ENCODE data around the gene OS9. TPM values are rescaled to one million over a fixed set of nuclear protein-coding genes. Genes with fewer than 3 reads are reported as not detected.
"Not testable (repeated sequence)": the region's sequence is repeated elsewhere in the genome, so short reads cannot be mapped to it uniquely, and the experiment has no call there.

The OS9 gene
- polyA plus RNA-seq, 4 donors, result 148 to 307 (median 200) TPM

- WGBS, 3 donors, result 49 to 57% (median 51%) methylated on average over 3 of the region's 3 CpGs
These were observed 36.2 kb upstream of the OS9 start for GRCh38 chr12:57657744-57658143.

GRCh38 chr12:57658890-57659289 lies 35.0 kb upstream of the OS9 start:
- Histone ChIP-seq H3K4me1 (ENCODE audit: control insufficient read depth in 3 of 3, insufficient read depth in 2 of 3, low read depth in 1 of 3, low read length in 2 of 3) (no peaks in the 10 kb centered on the region), H3K27ac (ENCODE audit: low read depth in 1 of 3, low read length in 2 of 3) (no peak overlapping the region), H3K36me3 (ENCODE audit: control insufficient read depth in 3 of 3, insufficient read depth in 2 of 3, low read depth in 1 of 3, low read length in 3 of 3) (no peaks in the 10 kb centered on the region), H3K4me3 (ENCODE audit: low read depth in 1 of 3, low read length in 3 of 3) (no peak overlapping the region), H3K27me3 (ENCODE audit: control insufficient read depth in 3 of 3, insufficient read depth in 3 of 3, low read length in 3 of 3) (peaks cover 0 to 4% (median 0%) of the 10 kb centered on the region in 3 donors), H3K9me3 (ENCODE audit: control insufficient read depth in 2 of 2, insufficient read depth in 1 of 2, low read depth in 1 of 2, low read length in 1 of 2) (peaks cover 0 to 3% of the 10 kb centered on the region in 2 donors)
- 46 to 52% (median 48%) methylated on average over 3 of the region's 3 CpGs for WGBS, 3 donors
- FAIRE-seq (no peak), DNase-seq (no peak)

More at GRCh38 chr12:57657744-57658143, 36.2 kb upstream of the OS9 start:
- DNase-seq (no peak), FAIRE-seq (no peak)
- Histone ChIP-seq H3K27me3 (ENCODE audit: control insufficient read depth in 3 of 3, insufficient read depth in 3 of 3, low read length in 3 of 3) (peaks cover 0 to 4% (median 0%) of the 10 kb centered on the region in 3 donors), H3K4me1 (ENCODE audit: control insufficient read depth in 3 of 3, insufficient read depth in 2 of 3, low read depth in 1 of 3, low read length in 2 of 3) (no peaks in the 10 kb centered on the region), H3K36me3 (ENCODE audit: control insufficient read depth in 3 of 3, insufficient read depth in 2 of 3, low read depth in 1 of 3, low read length in 3 of 3) (no peaks in the 10 kb centered on the region), H3K4me3 (ENCODE audit: low read depth in 1 of 3, low read length in 3 of 3) (no peak overlapping the region), H3K27ac (ENCODE audit: low read depth in 1 of 3, low read length in 2 of 3) (no peak overlapping the region), H3K9me3 (ENCODE audit: control insufficient read depth in 2 of 2, insufficient read depth in 1 of 2, low read depth in 1 of 2, low read length in 1 of 2) (peaks cover 0 to 3% of the 10 kb centered on the region in 2 donors)

- Histone ChIP-seq H3K4me1 (ENCODE audit: control insufficient read depth in 3 of 3, insufficient read depth in 2 of 3, low read depth in 1 of 3, low read length in 2 of 3) (no peaks in the 10 kb centered on the region), H3K36me3 (ENCODE audit: control insufficient read depth in 3 of 3, insufficient read depth in 2 of 3, low read depth in 1 of 3, low read length in 3 of 3) (no peaks in the 10 kb centered on the region), H3K27me3 (ENCODE audit: control insufficient read depth in 3 of 3, insufficient read depth in 3 of 3, low read length in 3 of 3) (peaks cover 0 to 4% (median 0%) of the 10 kb centered on the region in 3 donors), H3K4me3 (ENCODE audit: low read depth in 1 of 3, low read length in 3 of 3) (no peak overlapping the region), H3K27ac (ENCODE audit: low read depth in 1 of 3, low read length in 2 of 3) (no peak overlapping the region), H3K9me3 (ENCODE audit: control insufficient read depth in 2 of 2, insufficient read depth in 1 of 2, low read depth in 1 of 2, low read length in 1 of 2) (peaks cover 0 to 8% of the 10 kb centered on the region in 2 donors)
- FAIRE-seq, result no peak
- WGBS, 3 donors, result 85 to 92% (median 88%) methylated on average over 4 of the region's 4 CpGs
- no peak for DNase-seq
These were observed 32.6 kb upstream of the OS9 start for GRCh38 chr12:57661376-57661775.

- H3K27ac ChIP-seq (ENCODE audit: low read depth in 1 of 3, low read length in 2 of 3); H3K4me3 ChIP-seq (ENCODE audit: low read depth in 1 of 3, low read length in 3 of 3); H3K9me3 ChIP-seq (ENCODE audit: control insufficient read depth in 2 of 2, insufficient read depth in 1 of 2, low read depth in 1 of 2, low read length in 1 of 2); H3K36me3 ChIP-seq (ENCODE audit: control insufficient read depth in 3 of 3, insufficient read depth in 2 of 3, low read depth in 1 of 3, low read length in 3 of 3); H3K27me3 ChIP-seq (ENCODE audit: control insufficient read depth in 3 of 3, insufficient read depth in 3 of 3, low read length in 3 of 3); H3K4me1 ChIP-seq (ENCODE audit: control insufficient read depth in 3 of 3, insufficient read depth in 2 of 3, low read depth in 1 of 3, low read length in 2 of 3); DNase-seq; FAIRE-seq: not testable (repeated sequence)
- 89 to 90% (median 89%) methylated on average over 34 of the region's 34 CpGs for WGBS, 3 donors
These were observed 28.7 kb upstream of the OS9 start for GRCh38 chr12:57665066-57665820.

- H3K9me3 ChIP-seq (ENCODE audit: control insufficient read depth in 2 of 2, insufficient read depth in 1 of 2, low read depth in 1 of 2, low read length in 1 of 2), result peaks cover 0 to 8% of the 10 kb centered on the region in 2 donors
- peaks cover 0 to 2% (median 0%) of the 10 kb centered on the region in 3 donors for H3K27me3 ChIP-seq (ENCODE audit: control insufficient read depth in 3 of 3, insufficient read depth in 3 of 3, low read length in 3 of 3)
- no peak overlapping the region for H3K4me3 ChIP-seq (ENCODE audit: low read depth in 1 of 3, low read length in 3 of 3)
- H3K27ac ChIP-seq (ENCODE audit: low read depth in 1 of 3, low read length in 2 of 3), result no peak overlapping the region
- H3K4me1 ChIP-seq (ENCODE audit: control insufficient read depth in 3 of 3, insufficient read depth in 2 of 3, low read depth in 1 of 3, low read length in 2 of 3), result no peaks in the 10 kb centered on the region
- no peak for FAIRE-seq
- H3K36me3 ChIP-seq (ENCODE audit: control insufficient read depth in 3 of 3, insufficient read depth in 2 of 3, low read depth in 1 of 3, low read length in 3 of 3), result no peaks in the 10 kb centered on the region
- no peak for DNase-seq
- WGBS, 3 donors, result 78 to 81% (median 80%) methylated on average over 5 of the region's 5 CpGs
These were observed 27.0 kb upstream of the OS9 start for GRCh38 chr12:57666897-57667296.

- H3K27me3 ChIP-seq (ENCODE audit: control insufficient read depth in 3 of 3, insufficient read depth in 3 of 3, low read length in 3 of 3); H3K4me3 ChIP-seq (ENCODE audit: low read depth in 1 of 3, low read length in 3 of 3); H3K4me1 ChIP-seq (ENCODE audit: control insufficient read depth in 3 of 3, insufficient read depth in 2 of 3, low read depth in 1 of 3, low read length in 2 of 3); H3K27ac ChIP-seq (ENCODE audit: low read depth in 1 of 3, low read length in 2 of 3); FAIRE-seq; H3K9me3 ChIP-seq (ENCODE audit: control insufficient read depth in 2 of 2, insufficient read depth in 1 of 2, low read depth in 1 of 2, low read length in 1 of 2); H3K36me3 ChIP-seq (ENCODE audit: control insufficient read depth in 3 of 3, insufficient read depth in 2 of 3, low read depth in 1 of 3, low read length in 3 of 3); DNase-seq: not testable (repeated sequence)
- WGBS, 3 donors, result 79 to 90% (median 89%) methylated on average over 10 of the region's 10 CpGs
These were observed 24.2 kb upstream of the OS9 start for GRCh38 chr12:57669691-57670090.

- not testable (repeated sequence) for H3K27ac ChIP-seq (ENCODE audit: low read depth in 1 of 3, low read length in 2 of 3); DNase-seq; H3K36me3 ChIP-seq (ENCODE audit: control insufficient read depth in 3 of 3, insufficient read depth in 2 of 3, low read depth in 1 of 3, low read length in 3 of 3); H3K27me3 ChIP-seq (ENCODE audit: control insufficient read depth in 3 of 3, insufficient read depth in 3 of 3, low read length in 3 of 3); H3K4me3 ChIP-seq (ENCODE audit: low read depth in 1 of 3, low read length in 3 of 3); H3K4me1 ChIP-seq (ENCODE audit: control insufficient read depth in 3 of 3, insufficient read depth in 2 of 3, low read depth in 1 of 3, low read length in 2 of 3); H3K9me3 ChIP-seq (ENCODE audit: control insufficient read depth in 2 of 2, insufficient read depth in 1 of 2, low read depth in 1 of 2, low read length in 1 of 2); FAIRE-seq
- 89 to 92% (median 92%) methylated on average over 3 of the region's 3 CpGs for whole genome bisulfite sequencing, 3 donors
These were observed 22.1 kb upstream of the OS9 start for GRCh38 chr12:57671811-57672210.

GRCh38 chr12:57672801-57673200 lies 21.1 kb upstream of the OS9 start:
- DNase-seq, result no peak
- Histone ChIP-seq H3K4me1 (ENCODE audit: control insufficient read depth in 3 of 3, insufficient read depth in 2 of 3, low read depth in 1 of 3, low read length in 2 of 3) (no peaks in the 10 kb centered on the region), H3K27me3 (ENCODE audit: control insufficient read depth in 3 of 3, insufficient read depth in 3 of 3, low read length in 3 of 3) (peaks cover 0 to 8% (median 0%) of the 10 kb centered on the region in 3 donors), H3K36me3 (ENCODE audit: control insufficient read depth in 3 of 3, insufficient read depth in 2 of 3, low read depth in 1 of 3, low read length in 3 of 3) (no peaks in the 10 kb centered on the region), H3K27ac (ENCODE audit: low read depth in 1 of 3, low read length in 2 of 3) (no peak overlapping the region), H3K9me3 (ENCODE audit: control insufficient read depth in 2 of 2, insufficient read depth in 1 of 2, low read depth in 1 of 2, low read length in 1 of 2) (no peaks in the 10 kb centered on the region), H3K4me3 (ENCODE audit: low read depth in 1 of 3, low read length in 3 of 3) (no peak overlapping the region)
- no peak for FAIRE-seq
- WGBS, 3 donors, result 79 to 84% (median 79%) methylated on average over 6 of the region's 6 CpGs

GRCh38 chr12:57674691-57675090 lies 19.2 kb upstream of the OS9 start:
- no peaks in the 10 kb centered on the region for H3K4me1 ChIP-seq (ENCODE audit: control insufficient read depth in 3 of 3, insufficient read depth in 2 of 3, low read depth in 1 of 3, low read length in 2 of 3)
- H3K36me3 ChIP-seq (ENCODE audit: control insufficient read depth in 3 of 3, insufficient read depth in 2 of 3, low read depth in 1 of 3, low read length in 3 of 3), result no peaks in the 10 kb centered on the region
- 90 to 94% (median 92%) methylated on average over 29 of the region's 29 CpGs for WGBS, 3 donors
- FAIRE-seq (no peak), DNase-seq (no peak)
- H3K27ac ChIP-seq (ENCODE audit: low read depth in 1 of 3, low read length in 2 of 3), result no peak overlapping the region
- no peaks in the 10 kb centered on the region for H3K9me3 ChIP-seq (ENCODE audit: control insufficient read depth in 2 of 2, insufficient read depth in 1 of 2, low read depth in 1 of 2, low read length in 1 of 2)
- no peak overlapping the region for H3K4me3 ChIP-seq (ENCODE audit: low read depth in 1 of 3, low read length in 3 of 3)
- H3K27me3 ChIP-seq (ENCODE audit: control insufficient read depth in 3 of 3, insufficient read depth in 3 of 3, low read length in 3 of 3), result peaks cover 0 to 6% (median 0%) of the 10 kb centered on the region in 3 donors

All from small intestine (tissue), 7 donors.